Ovary (tissue), 9 donors: ENCODE results near the gene OR6M1. TPM values are rescaled to one million over a fixed set of nuclear protein-coding genes. Genes with fewer than 3 reads are reported as not detected.

Source experiments
- DNase-seq, 5 donors: peaks; one replicate each; pipeline ENCODE4 v3.0.0-alpha.2; 2019 to 2020
- H3K27ac ChIP-seq, 2 donors: fragments of 200-600 bp; one replicate each; pipeline versions ENCODE4 v1.5.1 to v1.8.0; 2019 to 2022
- H3K27me3 ChIP-seq: fragments of 200-600 bp; one replicate; pipeline ENCODE4 v1.8.0; 2022
- H3K36me3 ChIP-seq: fragments of 200-600 bp; sonication (generic); one replicate; pipeline ENCODE4 v1.5.1; 2019
- H3K4me1 ChIP-seq: one replicate; pipeline ENCODE4 v1.8.1; 2013; ENCODE audit warnings: mild to moderate bottlenecking, moderate library complexity; ENCODE audit not compliant: insufficient read depth
- H3K4me3 ChIP-seq: fragments of 200-600 bp; sonication (generic); one replicate; pipeline ENCODE4 v1.5.1; 2017
- H3K9me3 ChIP-seq, 2 donors: fragments of 200-600 bp in 1 of 2; sonication (generic) in 1 of 2; one replicate each; pipeline versions ENCODE4 v1.5.1 to v1.8.1; 2013 to 2019; ENCODE audit warnings: mild to moderate bottlenecking in 1 of 2, moderate library complexity in 1 of 2
- CTCF ChIP-seq, 3 donors: fragments of 450-650 bp in 2 of 3; fragments of 200-600 bp in 1 of 3; IDR thresholded peaks; one replicate each; pipeline versions ENCODE4 v1.5.1 to v1.8.0; 2016 to 2022; ENCODE audit warnings: antibody characterized with exemption in 3 of 3, mild to moderate bottlenecking in 1 of 3
- EP300 ChIP-seq: sonication (generic); formaldehyde crosslinking; IDR thresholded peaks from one replicate; pipeline ENCODE4 v1.6.1; 2017; ENCODE audit warnings: antibody characterized with exemption
- POLR2A ChIP-seq: fragments of 450-650 bp; IDR thresholded peaks from one replicate; pipeline ENCODE4 v1.6.1; 2017; ENCODE audit warnings: antibody characterized with exemption, mild to moderate bottlenecking, moderate library complexity
- WGBS, 3 donors: extraction: QIAGEN DNeasy Blood & Tissue Kit in 1 of 3; methylation state at CpG; one replicate each; pipeline versions ENCODE4 v1.1.5 to v1.1.7; 2013 to 2017; 5-methylcytosine and 5-hydroxymethylcytosine counted together
- intact Hi-C, 4 donors: fragments of 100-400 bp; cut with DNase I; formaldehyde crosslinking; loops; one replicate each; pipeline versions ENCODE4 v1.11.0 to v1.15.1; 2022 to 2023
- polyA plus RNA-seq, 2 donors: library from polyadenylated mRNA; stranded (reverse); fragments of 200-250 nt in 1 of 2; fragments of 350-450 nt in 1 of 2; fragmentation: Illumina TruSeq in 1 of 2; extraction: RNeasy Lipid Tissue Mini Kit (QIAGEN cat#74804) in 1 of 2; gene quantifications; one replicate each; pipeline ENCODE4 v1.2.3, GENCODE V29; 2013 to 2014
- total RNA-seq, 7 donors: library from RNA; depleted of rRNA in 2 of 7; stranded (reverse); fragments of >200 nt in 2 of 7; fragmentation: NEBNext Ultra II Directional in 3 of 7; extraction: Animal tissue kit (Norgen Biotek cat#: 25700) in 3 of 7; gene quantifications; one replicate each; pipeline versions ENCODE4 v1.1.0 to v1.2.4, GENCODE V29; 2016 to 2023
- donor health status: DM: no; HTN: no; CAD: no; lungs with moderate emphysema.
- donor health status: DM: no; HTN: no; CAD: no.
- donor health status: Bipolar disorder and iron deficiency.
- donor health status: DM: yes; HTN: yes; CAD: no.
- donor health status: DM: no; HTN: no; CAD: no.
- donor health status: DM: yes; HTN: yes; CAD: no.

Gene OR6M1
- total and polyA plus RNA-seq, 9 donors, result not detected

GRCh38 chr11:123765601-123766000 is 40.5 kb downstream of the OR6M1 start:
- Histone ChIP-seq H3K36me3 (no peaks in the 10 kb centered on the region), H3K9me3 (peaks cover 0 to 3% of the 10 kb centered on the region in 2 donors), H3K4me3 (no peak overlapping the region), H3K4me1 (no peaks in the 10 kb centered on the region), H3K27ac (no peak overlapping the region), H3K27me3 (no peaks in the 10 kb centered on the region)
- TF ChIP-seq EP300, result no peak
- TF ChIP-seq POLR2A, result no peak
- TF ChIP-seq CTCF (IDR thresholded peaks at IDR 0.05), result no peak
- no peak for DNase-seq
- intact Hi-C loops, result no loop called here
- WGBS, 3 donors, result 33 to 45% (median 43%) methylated on average over 1 of the region's 1 CpG

- H3K36me3 ChIP-seq, result no peaks in the 10 kb centered on the region
These were observed 43.7 kb downstream of the OR6M1 start for GRCh38 chr11:123762422-123762821.

GRCh38 chr11:123760894-123761293 is 45.3 kb downstream of the OR6M1 start:
- Histone ChIP-seq H3K4me1 (no peaks in the 10 kb centered on the region), H3K9me3 (peaks cover 0 to 3% of the 10 kb centered on the region in 2 donors), H3K27me3 (no peaks in the 10 kb centered on the region), H3K36me3 (no peaks in the 10 kb centered on the region), H3K4me3 (no peak overlapping the region), H3K27ac (no peak overlapping the region)
- intact Hi-C loops, result no loop called here
- TF ChIP-seq CTCF (IDR thresholded peaks at IDR 0.05), result no peak
- TF ChIP-seq POLR2A, result no peak
- no peak for TF ChIP-seq EP300
- no peak for DNase-seq
- WGBS, 3 donors, result 76 to 87% (median 85%) methylated on average over 1 of the region's 1 CpG

More at GRCh38 chr11:123762422-123762821, 43.7 kb downstream of the OR6M1 start:
- intact Hi-C loops, result no loop called here
- no peak overlapping the region for H3K4me3 ChIP-seq
- peaks cover 0 to 3% of the 10 kb centered on the region in 2 donors for H3K9me3 ChIP-seq
- H3K27me3 ChIP-seq, result no peaks in the 10 kb centered on the region
- no peak for DNase-seq
- no peak overlapping the region for H3K27ac ChIP-seq
- H3K4me1 ChIP-seq, result no peaks in the 10 kb centered on the region
- TF ChIP-seq EP300 (no peak), POLR2A (no peak), CTCF (IDR thresholded peaks at IDR 0.05) (no peak)

GRCh38 chr11:123757976-123758375 is 48.2 kb downstream of the OR6M1 start:
- WGBS, 3 donors, result 6 to 31% (median 11%) methylated on average over 3 of the region's 3 CpGs
- H3K27ac ChIP-seq, result no peak overlapping the region
- DNase-seq, result no peak
- H3K27me3 ChIP-seq, result no peaks in the 10 kb centered on the region
- intact Hi-C loops, result no loop called here
- TF ChIP-seq EP300 (no peak), CTCF (IDR thresholded peaks at IDR 0.05) (no peak), POLR2A (no peak)
- H3K9me3 ChIP-seq, result peaks cover 0 to 3% of the 10 kb centered on the region in 2 donors
- no peak overlapping the region for H3K4me3 ChIP-seq
- no peaks in the 10 kb centered on the region for H3K4me1 ChIP-seq
- H3K36me3 ChIP-seq, result no peaks in the 10 kb centered on the region
